HG02678 (cell line): ENCODE data around the gene PEX7.
"Not testable (repeated sequence)": the region's sequence is repeated elsewhere in the genome, so short reads cannot be mapped to it uniquely, and the experiment has no call there.

Experiments used
- ATAC-seq: cut with Tn5 transposase; IDR thresholded peaks from one replicate; pipeline ENCODE4 v1.9.1; 2021; ENCODE audit warnings: mild to moderate bottlenecking, moderate library complexity; ENCODE audit not compliant: unreplicated experiment

PEX7 gene

GRCh38 chr6:136840276-136841001, 18.0 kb downstream of the PEX7 start:
- no peak for ATAC-seq

- ATAC-seq: no peak
Observed at GRCh38 chr6:136843210-136843609, 20.8 kb downstream of the PEX7 start.

- ATAC-seq: no peak
Observed at GRCh38 chr6:136846046-136846445, 23.7 kb downstream of the PEX7 start.

GRCh38 chr6:136846477-136846876, 24.1 kb downstream of the PEX7 start:
- ATAC-seq: not testable (repeated sequence)

- ATAC-seq: not testable (repeated sequence)
Observed at GRCh38 chr6:136849979-136850563, 27.7 kb downstream of the PEX7 start.

GRCh38 chr6:136859430-136859829, 37.0 kb downstream of the PEX7 start:
- ATAC-seq: no peak

GRCh38 chr6:136860043-136860442, 37.7 kb downstream of the PEX7 start:
- ATAC-seq: no peak

GRCh38 chr6:136862662-136863061, 40.3 kb downstream of the PEX7 start:
- ATAC-seq: no peak

- ATAC-seq: no peak
Observed at GRCh38 chr6:136863752-136864151, 41.4 kb downstream of the PEX7 start.

GRCh38 chr6:136864676-136865075, 42.3 kb downstream of the PEX7 start:
- ATAC-seq: no peak

- ATAC-seq: no peak
Observed at GRCh38 chr6:136866872-136867416, 44.6 kb downstream of the PEX7 start.

- ATAC-seq: no peak
Observed at GRCh38 chr6:136869451-136869850, 47.1 kb downstream of the PEX7 start.

- no peak for ATAC-seq
Observed at GRCh38 chr6:136873748-136874147, 51.4 kb downstream of the PEX7 start.

- not testable (repeated sequence) for ATAC-seq
Observed at GRCh38 chr6:136876469-136876868, 54.1 kb downstream of the PEX7 start.

GRCh38 chr6:136880748-136881460, 58.5 kb downstream of the PEX7 start:
- no peak for ATAC-seq

- ATAC-seq: no peak
Observed at GRCh38 chr6:136886091-136886490, 63.7 kb downstream of the PEX7 start.

GRCh38 chr6:136887953-136888352, 65.6 kb downstream of the PEX7 start:
- ATAC-seq: no peak

- no peak for ATAC-seq
Observed at GRCh38 chr6:136889271-136890193, 67.1 kb downstream of the PEX7 start.

GRCh38 chr6:136890194-136890839, 67.9 kb downstream of the PEX7 start:
- no peak for ATAC-seq

- no peak for ATAC-seq
Observed at GRCh38 chr6:136890986-136891385, 68.6 kb downstream of the PEX7 start.
